ENCODE results near the gene SLF2. TPM values are rescaled to one million over a fixed set of nuclear protein-coding genes. Genes with fewer than 3 reads are reported as not detected.

The SLF2 gene
- total and polyA plus RNA-seq, 9 of the 15 experiments (the other 6 are each of a cell fraction or from before 2014, with no cell fraction given), result 1.7 to 18.4 (median 7.8) TPM

- TF ChIP-seq TFAP4 (CRISPR knock-in tag; IDR thresholded peaks at IDR 0.05; ENCODE audit: borderline replicate concordance), result peak; percentile 60; the same call in 1 of the 2 replicates
- TF ChIP-seq SMARCA4 (IDR thresholded peaks at IDR 0.05), result 0 out of 2 replicates have a peak, but pooled peaks have one; percentile 25
- peak; percentile 32; the same call in 1 of the 2 replicates for TF ChIP-seq EP400 (IDR thresholded peaks at IDR 0.05)
- peak; percentile 72; the same call in 1 of the 2 replicates for TF ChIP-seq CTBP1 (IDR thresholded peaks at IDR 0.05; ENCODE audit: borderline replicate concordance)
- no peak for TF ChIP-seq SRSF1 (IDR thresholded peaks at IDR 0.05; ENCODE audit: low read depth, low read length)
- TF ChIP-seq FOXK2 (conservative IDR thresholded peaks at IDR 0.05 in 1 of 2, IDR thresholded peaks at IDR 0.05 in 1 of 2; ENCODE audit: low read depth in 2 of 2), result 0 out of 4 replicates have a peak, but pooled peaks of 1 of the 2 experiments have one; percentile 36
- peak in 1 of 2 experiments; percentile 75; a peak in 1 of 4 replicates for TF ChIP-seq MAZ (CRISPR knock-in tag; conservative IDR thresholded peaks at IDR 0.05 in 1 of 2, IDR thresholded peaks at IDR 0.05 in 1 of 2)
- peak; percentile 79 for TF ChIP-seq VEZF1 (CRISPR knock-in tag; IDR thresholded peaks at IDR 0.05)
- TF ChIP-seq BCLAF1 (IDR thresholded peaks at IDR 0.05; ENCODE audit: borderline replicate concordance in 1 of 2, control insufficient read depth in 1 of 2, low read depth in 2 of 2, low read length in 1 of 2), result no peak
- TF ChIP-seq CCAR2 (IDR thresholded peaks at IDR 0.05; ENCODE audit: low read depth, low read length), result no peak
- no peak for TF ChIP-seq KLF1 (tag; IDR thresholded peaks at IDR 0.05)
- peak; percentile 67 for TF ChIP-seq BHLHE40 (IDR thresholded peaks at IDR 0.05; ENCODE audit: low read length)
- no peak for TF ChIP-seq ZBTB2 (IDR thresholded peaks at IDR 0.05)
- TF ChIP-seq KDM1A (IDR thresholded peaks at IDR 0.05), result peak; percentile 31 to 57; a peak in 1 of 4 replicates
- peak; percentile 38 to 47; a peak in 3 of 4 replicates for TF ChIP-seq RAD21 (CRISPR knock-in tag; conservative IDR thresholded peaks at IDR 0.05 in 1 of 2, IDR thresholded peaks at IDR 0.05 in 1 of 2)
These were observed 99.0 kb downstream of the SLF2 start (continued) for GRCh38 chr10:101011517-101012423.
